Breast epithelium (tissue), 4 donors: ENCODE data around the gene ZNF583. TPM values are rescaled to one million over a fixed set of nuclear protein-coding genes. Genes with fewer than 3 reads are reported as not detected.

ENCODE experiments used
- DNase-seq, 2 donors: peaks; one replicate each; pipeline ENCODE4 v3.0.0-alpha.2; 2019; ENCODE audit warnings: low spot score in 2 of 2
- H3K27ac ChIP-seq, 2 donors: fragments of 200-600 bp; sonication (generic) in 1 of 2; one replicate each; pipeline ENCODE4 v1.5.1; 2016 to 2019; ENCODE audit warnings: mild to moderate bottlenecking in 1 of 2
- H3K27me3 ChIP-seq, 2 donors: fragments of 200-600 bp; sonication (generic) in 1 of 2; one replicate each; pipeline versions ENCODE4 v1.5.1 to v1.6.0; 2017 to 2019; ENCODE audit warnings: control low read depth in 1 of 2, mild to moderate bottlenecking in 1 of 2
- H3K36me3 ChIP-seq: fragments of 200-600 bp; one replicate; pipeline ENCODE4 v1.5.1; 2019
- H3K4me1 ChIP-seq, 2 donors: fragments of 200-600 bp; sonication (generic); one replicate each; pipeline ENCODE4 v1.5.1; 2016 to 2019; ENCODE audit warnings: control low read depth in 1 of 2
- H3K4me3 ChIP-seq, 3 donors: fragments of 200-600 bp; sonication (generic); 1 replicate in 2 of 3; 2 replicates in 1 of 3; pipeline ENCODE4 v1.5.1; 2016 to 2019; ENCODE audit warnings: mild to moderate bottlenecking in 3 of 3, moderate library complexity in 2 of 3
- H3K9me3 ChIP-seq, 2 donors: fragments of 200-600 bp; sonication (generic) in 1 of 2; one replicate each; pipeline ENCODE4 v1.5.1; 2016 to 2019; ENCODE audit warnings: control low read depth in 1 of 2
- CTCF ChIP-seq, 3 donors: fragments of 450-650 bp; IDR thresholded peaks; one replicate each; pipeline ENCODE4 v1.5.1; 2016 to 2017; ENCODE audit warnings: antibody characterized with exemption in 3 of 3, mild to moderate bottlenecking in 3 of 3, moderate library complexity in 3 of 3
- POLR2A ChIP-seq: fragments of 450-650 bp; IDR thresholded peaks from one replicate; pipeline ENCODE4 v1.6.1; 2016; ENCODE audit warnings: antibody characterized with exemption, mild to moderate bottlenecking, moderate library complexity
- POLR2AphosphoS5 ChIP-seq, 3 donors: sonication (generic); formaldehyde crosslinking; IDR thresholded peaks; one replicate each; pipeline ENCODE4 v1.6.1; 2017; ENCODE audit warnings: antibody characterized with exemption in 3 of 3
- intact Hi-C: fragments of 100-400 bp; cut with DNase I; formaldehyde crosslinking; loops from one replicate; pipeline ENCODE4 v1.15.1; 2023; ENCODE audit warnings: low total_unique reads
- total RNA-seq, 3 donors: library from RNA; depleted of rRNA; stranded (reverse); fragments of >200 nt; gene quantifications; one replicate each; pipeline ENCODE4 v1.1.0, GENCODE V29; 2016

ZNF583 gene
- total RNA-seq, 3 donors from 2014 or later, result 4.0 to 8.8 (median 5.2) TPM

GRCh38 chr19:56383826-56384605 is 20.1 kb upstream of the ZNF583 start:
- no peak for TF ChIP-seq POLR2A
- Histone ChIP-seq H3K4me3 (no peak overlapping the region), H3K27ac (no peak overlapping the region), H3K36me3 (peaks cover 9% of the 10 kb centered on the region), H3K27me3 (no peaks in the 10 kb centered on the region), H3K4me1 (no peaks in the 10 kb centered on the region), H3K9me3 (peaks cover 47 to 61% of the 10 kb centered on the region in 2 donors)
- DNase-seq, result no peak
- intact Hi-C loops, result loop anchor here (5.0 kb wide), 1 partner anchor 927 kb away; no protein-coding TSS in a partner anchor

- peak; percentile 16 to 58 (median 41) for TF ChIP-seq CTCF (IDR thresholded peaks at IDR 0.05)
- TF ChIP-seq POLR2A, result peak; percentile 34
- TF ChIP-seq POLR2AphosphoS5 (IDR thresholded peaks at IDR 0.05), result peak; percentile 76 to 93 (median 84)
- Histone ChIP-seq H3K36me3 (peaks cover 5% of the 10 kb centered on the region), H3K27ac (peak within 1 kb of the TSS; percentile 96 to 98), H3K27me3 (no peaks in the 10 kb centered on the region), H3K4me3 (peak within 1 kb of the TSS; percentile 75 to 90 (median 77)), H3K9me3 (peaks cover 18% of the 10 kb centered on the region in 2 donors), H3K4me1 (peaks cover 0 to 7% of the 10 kb centered on the region in 2 donors)
- intact Hi-C loops, result no loop called here
- DNase-seq, result peak; percentile 91 to 94
These were observed 10.8 kb upstream of the ZNF583 start, which contains the start of gene ZNF582 for GRCh38 chr19:56393119-56394012. TSS of gene ZNF582 (minus strand) at chr19:56393534. CDS start at chr19:56391752, 1,782 bp downstream.

- H3K9me3 ChIP-seq, result peaks cover 27 to 48% of the 10 kb centered on the region in 2 donors
- H3K36me3 ChIP-seq, result peaks cover 5% of the 10 kb centered on the region
- DNase-seq, result no peak
- intact Hi-C loops, result no loop called here
- TF ChIP-seq POLR2AphosphoS5 (IDR thresholded peaks at IDR 0.05), result no peak
- TF ChIP-seq CTCF (IDR thresholded peaks at IDR 0.05), result no peak
- TF ChIP-seq POLR2A, result no peak
- H3K27ac ChIP-seq, result no peak overlapping the region
- no peaks in the 10 kb centered on the region for H3K4me1 ChIP-seq
- no peak overlapping the region for H3K4me3 ChIP-seq
- H3K27me3 ChIP-seq, result no peaks in the 10 kb centered on the region
These were observed 5.3 kb upstream of the ZNF583 start for GRCh38 chr19:56398809-56399208.

- Histone ChIP-seq H3K4me3 (no peak overlapping the region), H3K27me3 (no peaks in the 10 kb centered on the region), H3K9me3 (peaks cover 27 to 38% of the 10 kb centered on the region in 2 donors), H3K27ac (no peak overlapping the region), H3K4me1 (no peaks in the 10 kb centered on the region), H3K36me3 (peaks cover 5% of the 10 kb centered on the region)
- TF ChIP-seq POLR2AphosphoS5 (IDR thresholded peaks at IDR 0.05), result no peak
- TF ChIP-seq CTCF (IDR thresholded peaks at IDR 0.05), result no peak
- TF ChIP-seq POLR2A, result no peak
- intact Hi-C loops, result no loop called here
- no peak for DNase-seq
These were observed 3.6 kb upstream of the ZNF583 start for GRCh38 chr19:56400485-56400884.

- no peak for DNase-seq
- Histone ChIP-seq H3K27ac (peak overlapping the region; percentile 94 to 98), H3K9me3 (peaks cover 32 to 55% of the 10 kb centered on the region in 2 donors), H3K4me3 (peak overlapping the region; percentile 71 to 82 (median 74)), H3K27me3 (no peaks in the 10 kb centered on the region), H3K36me3 (peaks cover 7% of the 10 kb centered on the region), H3K4me1 (no peaks in the 10 kb centered on the region)
- intact Hi-C loops, result no loop called here
- TF ChIP-seq CTCF (IDR thresholded peaks at IDR 0.05), result no peak
- no peak for TF ChIP-seq POLR2A
- TF ChIP-seq POLR2AphosphoS5 (IDR thresholded peaks at IDR 0.05), result no peak
These were observed 871 bp upstream of the ZNF583 start for GRCh38 chr19:56403261-56403660.
